ENCODE measurements around the gene GMDS. TPM values are rescaled to one million over a fixed set of nuclear protein-coding genes. Genes with fewer than 3 reads are reported as not detected.

GMDS gene
- total and polyA plus RNA-seq, 2 experiments from 2014 or later = 30.1 to 36.5 TPM

DNA sequence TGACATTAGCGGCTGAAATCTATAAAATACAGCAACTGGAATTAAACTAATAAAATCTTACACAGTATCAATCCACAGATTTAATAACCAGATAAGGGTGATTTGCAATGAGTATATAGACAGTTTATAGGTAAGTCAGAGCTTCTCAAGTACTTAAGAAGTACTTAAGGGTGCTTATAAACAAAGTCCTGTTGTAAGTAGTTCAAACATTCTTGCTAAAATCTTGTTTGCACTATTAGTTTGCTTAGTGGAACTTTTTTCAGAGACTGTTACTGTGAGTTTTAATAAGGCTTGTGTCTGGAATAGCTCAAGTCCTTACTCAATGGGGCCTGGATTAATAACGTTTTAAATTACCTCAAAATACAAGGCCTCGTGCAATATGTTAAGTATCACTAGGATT is 240.5 kb downstream of the GMDS start:
- Histone ChIP-seq H3K27me3 (ENCODE audit: insufficient read depth) (no peaks in the 10 kb centered on the region), H3K4me2 (no peak overlapping the region), H2AFZ (no peak overlapping the region), H3K27ac (ENCODE audit: low read depth) (no peak overlapping the region), H3F3A (replicated peaks; ENCODE audit: low read depth) (no peaks in the 10 kb centered on the region), H3K36me3 (ENCODE audit: insufficient read depth) (no peaks in the 10 kb centered on the region), H3K79me2 (replicated peaks; ENCODE audit: insufficient read depth) (no peaks in the 10 kb centered on the region), H3K4me1 (ENCODE audit: insufficient read depth) (no peaks in the 10 kb centered on the region), H3K9me2 (ENCODE audit: insufficient read depth) (no peaks in the 10 kb centered on the region), H3K4me3 (no peak overlapping the region), H4K20me1 (replicated peaks; ENCODE audit: insufficient read depth) (no peaks in the 10 kb centered on the region)
- Mint-ChIP-seq H3K27ac (no peak overlapping the region), H3K27me3 (ENCODE audit: insufficient read depth, low read depth, poor library complexity) (peaks cover 1% of the 10 kb centered on the region), H3K4me1 (no peaks in the 10 kb centered on the region), H3K36me3 (ENCODE audit: low read depth) (peaks cover 5% of the 10 kb centered on the region; the same call in 2 of the 3 replicates), H3K4me3 (no peak overlapping the region), H3K9me3 (peaks cover 3% of the 10 kb centered on the region; the same call in 2 of the 3 replicates)
- no peak for ATAC-seq
- TF ChIP-seq POLR2AphosphoS5 (IDR thresholded peaks at IDR 0.05; ENCODE audit: low read depth) (no peak), EZH2 (IDR thresholded peaks at IDR 0.05; ENCODE audit: low read depth, unreplicated experiment) (no peak), EZH2phosphoT487 (IDR thresholded peaks at IDR 0.05; ENCODE audit: unreplicated experiment) (no peak), ZNF331 (CRISPR knock-in tag; IDR thresholded peaks at IDR 0.05; ENCODE audit: low read depth) (no peak), ETS1 (IDR thresholded peaks at IDR 0.05) (no peak), CREB1 (CRISPR knock-in tag; IDR thresholded peaks at IDR 0.05; ENCODE audit: low read depth) (no peak), NANOG (IDR thresholded peaks at IDR 0.05; ENCODE audit: borderline replicate concordance) (no peak), CTCF (conservative IDR thresholded peaks at IDR 0.05; ENCODE audit: low read depth in 2 of 2) (no peak), STAT1 (IDR thresholded peaks at IDR 0.05; ENCODE audit: unreplicated experiment) (no peak), ZNF114 (CRISPR knock-in tag; IDR thresholded peaks at IDR 0.05) (no peak), JUNB (IDR thresholded peaks at IDR 0.05; ENCODE audit: unreplicated experiment) (no peak)
- TF ChIP-seq, protein P1, sequence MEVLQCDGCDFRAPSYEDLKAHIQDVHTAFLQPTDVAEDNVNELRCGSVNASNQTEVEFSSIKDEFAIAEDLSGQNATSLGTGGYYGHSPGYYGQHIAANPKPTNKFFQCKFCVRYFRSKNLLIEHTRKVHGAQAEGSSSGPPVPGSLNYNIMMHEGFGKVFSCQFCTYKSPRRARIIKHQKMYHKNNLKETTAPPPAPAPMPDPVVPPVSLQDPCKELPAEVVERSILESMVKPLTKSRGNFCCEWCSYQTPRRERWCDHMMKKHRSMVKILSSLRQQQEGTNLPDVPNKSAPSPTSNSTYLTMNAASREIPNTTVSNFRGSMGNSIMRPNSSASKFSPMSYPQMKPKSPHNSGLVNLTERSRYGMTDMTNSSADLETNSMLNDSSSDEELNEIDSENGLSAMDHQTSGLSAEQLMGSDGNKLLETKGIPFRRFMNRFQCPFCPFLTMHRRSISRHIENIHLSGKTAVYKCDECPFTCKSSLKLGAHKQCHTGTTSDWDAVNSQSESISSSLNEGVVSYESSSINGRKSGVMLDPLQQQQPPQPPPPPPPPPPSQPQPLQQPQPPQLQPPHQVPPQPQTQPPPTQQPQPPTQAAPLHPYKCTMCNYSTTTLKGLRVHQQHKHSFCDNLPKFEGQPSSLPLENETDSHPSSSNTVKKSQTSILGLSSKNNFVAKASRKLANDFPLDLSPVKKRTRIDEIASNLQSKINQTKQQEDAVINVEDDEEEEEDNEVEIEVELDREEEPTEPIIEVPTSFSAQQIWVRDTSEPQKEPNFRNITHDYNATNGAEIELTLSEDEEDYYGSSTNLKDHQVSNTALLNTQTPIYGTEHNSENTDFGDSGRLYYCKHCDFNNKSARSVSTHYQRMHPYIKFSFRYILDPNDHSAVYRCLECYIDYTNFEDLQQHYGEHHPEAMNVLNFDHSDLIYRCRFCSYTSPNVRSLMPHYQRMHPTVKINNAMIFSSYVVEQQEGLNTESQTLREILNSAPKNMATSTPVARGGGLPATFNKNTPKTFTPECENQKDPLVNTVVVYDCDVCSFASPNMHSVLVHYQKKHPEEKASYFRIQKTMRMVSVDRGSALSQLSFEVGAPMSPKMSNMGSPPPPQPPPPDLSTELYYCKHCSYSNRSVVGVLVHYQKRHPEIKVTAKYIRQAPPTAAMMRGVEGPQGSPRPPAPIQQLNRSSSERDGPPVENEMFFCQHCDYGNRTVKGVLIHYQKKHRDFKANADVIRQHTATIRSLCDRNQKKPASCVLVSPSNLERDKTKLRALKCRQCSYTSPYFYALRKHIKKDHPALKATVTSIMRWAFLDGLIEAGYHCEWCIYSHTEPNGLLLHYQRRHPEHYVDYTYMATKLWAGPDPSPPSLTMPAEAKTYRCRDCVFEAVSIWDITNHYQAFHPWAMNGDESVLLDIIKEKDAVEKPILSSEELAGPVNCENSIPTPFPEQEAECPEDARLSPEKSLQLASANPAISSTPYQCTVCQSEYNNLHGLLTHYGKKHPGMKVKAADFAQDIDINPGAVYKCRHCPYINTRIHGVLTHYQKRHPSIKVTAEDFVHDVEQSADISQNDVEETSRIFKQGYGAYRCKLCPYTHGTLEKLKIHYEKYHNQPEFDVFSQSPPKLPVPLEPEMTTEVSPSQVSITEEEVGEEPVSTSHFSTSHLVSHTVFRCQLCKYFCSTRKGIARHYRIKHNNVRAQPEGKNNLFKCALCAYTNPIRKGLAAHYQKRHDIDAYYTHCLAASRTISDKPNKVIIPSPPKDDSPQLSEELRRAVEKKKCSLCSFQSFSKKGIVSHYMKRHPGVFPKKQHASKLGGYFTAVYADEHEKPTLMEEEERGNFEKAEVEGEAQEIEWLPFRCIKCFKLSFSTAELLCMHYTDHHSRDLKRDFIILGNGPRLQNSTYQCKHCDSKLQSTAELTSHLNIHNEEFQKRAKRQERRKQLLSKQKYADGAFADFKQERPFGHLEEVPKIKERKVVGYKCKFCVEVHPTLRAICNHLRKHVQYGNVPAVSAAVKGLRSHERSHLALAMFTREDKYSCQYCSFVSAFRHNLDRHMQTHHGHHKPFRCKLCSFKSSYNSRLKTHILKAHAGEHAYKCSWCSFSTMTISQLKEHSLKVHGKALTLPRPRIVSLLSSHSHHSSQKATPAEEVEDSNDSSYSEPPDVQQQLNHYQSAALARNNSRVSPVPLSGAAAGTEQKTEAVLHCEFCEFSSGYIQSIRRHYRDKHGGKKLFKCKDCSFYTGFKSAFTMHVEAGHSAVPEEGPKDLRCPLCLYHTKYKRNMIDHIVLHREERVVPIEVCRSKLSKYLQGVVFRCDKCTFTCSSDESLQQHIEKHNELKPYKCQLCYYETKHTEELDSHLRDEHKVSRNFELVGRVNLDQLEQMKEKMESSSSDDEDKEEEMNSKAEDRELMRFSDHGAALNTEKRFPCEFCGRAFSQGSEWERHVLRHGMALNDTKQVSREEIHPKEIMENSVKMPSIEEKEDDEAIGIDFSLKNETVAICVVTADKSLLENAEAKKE (CRISPR knock-in tag; IDR thresholded peaks at IDR 0.05) = no peak
- TF ChIP-seq, protein P2, sequence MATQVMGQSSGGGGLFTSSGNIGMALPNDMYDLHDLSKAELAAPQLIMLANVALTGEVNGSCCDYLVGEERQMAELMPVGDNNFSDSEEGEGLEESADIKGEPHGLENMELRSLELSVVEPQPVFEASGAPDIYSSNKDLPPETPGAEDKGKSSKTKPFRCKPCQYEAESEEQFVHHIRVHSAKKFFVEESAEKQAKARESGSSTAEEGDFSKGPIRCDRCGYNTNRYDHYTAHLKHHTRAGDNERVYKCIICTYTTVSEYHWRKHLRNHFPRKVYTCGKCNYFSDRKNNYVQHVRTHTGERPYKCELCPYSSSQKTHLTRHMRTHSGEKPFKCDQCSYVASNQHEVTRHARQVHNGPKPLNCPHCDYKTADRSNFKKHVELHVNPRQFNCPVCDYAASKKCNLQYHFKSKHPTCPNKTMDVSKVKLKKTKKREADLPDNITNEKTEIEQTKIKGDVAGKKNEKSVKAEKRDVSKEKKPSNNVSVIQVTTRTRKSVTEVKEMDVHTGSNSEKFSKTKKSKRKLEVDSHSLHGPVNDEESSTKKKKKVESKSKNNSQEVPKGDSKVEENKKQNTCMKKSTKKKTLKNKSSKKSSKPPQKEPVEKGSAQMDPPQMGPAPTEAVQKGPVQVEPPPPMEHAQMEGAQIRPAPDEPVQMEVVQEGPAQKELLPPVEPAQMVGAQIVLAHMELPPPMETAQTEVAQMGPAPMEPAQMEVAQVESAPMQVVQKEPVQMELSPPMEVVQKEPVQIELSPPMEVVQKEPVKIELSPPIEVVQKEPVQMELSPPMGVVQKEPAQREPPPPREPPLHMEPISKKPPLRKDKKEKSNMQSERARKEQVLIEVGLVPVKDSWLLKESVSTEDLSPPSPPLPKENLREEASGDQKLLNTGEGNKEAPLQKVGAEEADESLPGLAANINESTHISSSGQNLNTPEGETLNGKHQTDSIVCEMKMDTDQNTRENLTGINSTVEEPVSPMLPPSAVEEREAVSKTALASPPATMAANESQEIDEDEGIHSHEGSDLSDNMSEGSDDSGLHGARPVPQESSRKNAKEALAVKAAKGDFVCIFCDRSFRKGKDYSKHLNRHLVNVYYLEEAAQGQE (IDR thresholded peaks at IDR 0.05; ENCODE audit: unreplicated experiment) = no peak
- no peak for DNase-seq (ENCODE audit: low spot score)
